ENCODE data around the gene SLC6A17. TPM values are rescaled to one million over a fixed set of nuclear protein-coding genes. Genes with fewer than 3 reads are reported as not detected.

The SLC6A17 gene
- total and polyA plus RNA-seq, 12 donors, result 0.04 to 6.9 (median 1.4) TPM; not detected in 1

GRCh38 chr1:110113551-110113950 lies 36.7 kb upstream of the SLC6A17 start:
- intact Hi-C loops (cut with DNase I), result no loop called here
- no peaks in the 10 kb centered on the region for H3K9me3 ChIP-seq (replicated peaks in 1 of 3)
- WGBS, 4 donors, result 61 to 82% (median 77%) methylated on average over 4 to 5 of the region's 5 CpGs
- H3K4me3 ChIP-seq, result no peak overlapping the region
- H3K27me3 ChIP-seq, result no peaks in the 10 kb centered on the region
- no peaks in the 10 kb centered on the region for H3K36me3 ChIP-seq (replicated peaks in 1 of 2)
- H3K4me1 ChIP-seq (replicated peaks in 1 of 2), result no peaks in the 10 kb centered on the region
- no peak overlapping the region for H3K27ac ChIP-seq
- TF ChIP-seq POLR2A (IDR thresholded peaks at IDR 0.05), result no peak
- no peak for DNase-seq

GRCh38 chr1:110114173-110114572 lies 36.1 kb upstream of the SLC6A17 start:
- DNase-seq, result no peak
- Histone ChIP-seq H3K9me3 (replicated peaks in 1 of 3) (no peaks in the 10 kb centered on the region), H3K4me3 (no peak overlapping the region), H3K36me3 (replicated peaks in 1 of 2) (no peaks in the 10 kb centered on the region), H3K4me1 (replicated peaks in 1 of 2) (no peaks in the 10 kb centered on the region), H3K27ac (no peak overlapping the region), H3K27me3 (no peaks in the 10 kb centered on the region)
- WGBS, 4 donors, result 78 to 91% (median 85%) methylated on average over 4 to 5 of the region's 5 CpGs
- TF ChIP-seq POLR2A (IDR thresholded peaks at IDR 0.05) (no peak), CTCF (IDR thresholded peaks at IDR 0.05) (no peak)
- intact Hi-C loops (cut with DNase I), result no loop called here

- no peak for DNase-seq
- Histone ChIP-seq H3K27ac (no peak overlapping the region), H3K27me3 (no peaks in the 10 kb centered on the region), H3K9me3 (replicated peaks in 1 of 3) (no peaks in the 10 kb centered on the region), H3K36me3 (replicated peaks in 1 of 2) (no peaks in the 10 kb centered on the region), H3K4me1 (replicated peaks in 1 of 2) (no peaks in the 10 kb centered on the region), H3K4me3 (no peak overlapping the region)
- TF ChIP-seq POLR2A (IDR thresholded peaks at IDR 0.05) (no peak), CTCF (IDR thresholded peaks at IDR 0.05) (no peak)
- 66 to 83% (median 74%) methylated on average over 3 to 5 of the region's 5 CpGs for WGBS, 4 donors
- intact Hi-C loops (cut with DNase I), result no loop called here
These were observed 35.5 kb upstream of the SLC6A17 start for GRCh38 chr1:110114784-110115183.

GRCh38 chr1:110118636-110119396 lies 31.5 kb upstream of the SLC6A17 start:
- Histone ChIP-seq H3K36me3 (replicated peaks in 1 of 2) (no peaks in the 10 kb centered on the region), H3K27me3 (no peaks in the 10 kb centered on the region), H3K27ac (no peak overlapping the region), H3K4me1 (replicated peaks in 1 of 2) (no peaks in the 10 kb centered on the region), H3K9me3 (replicated peaks in 1 of 3) (no peaks in the 10 kb centered on the region), H3K4me3 (no peak overlapping the region)
- 71 to 80% (median 74%) methylated on average over 6 to 7 of the region's 7 CpGs for WGBS, 4 donors
- DNase-seq, result no peak
- intact Hi-C loops (cut with DNase I), result no loop called here
- TF ChIP-seq POLR2A (IDR thresholded peaks at IDR 0.05) (no peak), CTCF (IDR thresholded peaks at IDR 0.05) (no peak)

- WGBS, 4 donors, result 73 to 94% (median 88%) methylated on average over 3 of the region's 3 CpGs
These were observed 30.5 kb upstream of the SLC6A17 start for GRCh38 chr1:110119843-110120242.

More at GRCh38 chr1:110119843-110120242, 30.5 kb upstream of the SLC6A17 start:
- intact Hi-C loops (cut with DNase I), result no loop called here
- Histone ChIP-seq H3K4me3 (no peak overlapping the region), H3K4me1 (replicated peaks in 1 of 2) (no peaks in the 10 kb centered on the region), H3K27ac (no peak overlapping the region), H3K27me3 (no peaks in the 10 kb centered on the region), H3K9me3 (replicated peaks in 1 of 3) (no peaks in the 10 kb centered on the region), H3K36me3 (replicated peaks in 1 of 2) (no peaks in the 10 kb centered on the region)
- TF ChIP-seq CTCF (IDR thresholded peaks at IDR 0.05) (no peak), POLR2A (IDR thresholded peaks at IDR 0.05) (no peak)
- DNase-seq, result no peak

Data from adrenal gland (tissue), 12 donors.